ENCODE results near the gene GPX7.

- no peak for TF ChIP-seq TAF1 (IDR thresholded peaks at IDR 0.05; ENCODE audit: low read depth, low read length)
- no peak for TF ChIP-seq POLR2AphosphoS5 (IDR thresholded peaks at IDR 0.05; ENCODE audit: low read depth, low read length)
These were observed 30.6 kb downstream of the GPX7 start, which contains the start of gene SHISAL2A for GRCh38 chr1:52632732-52633290.

All from GM12891 (cell line).